HepG2 (cell line): ENCODE results near the gene MRPL18. TPM values are rescaled to one million over a fixed set of nuclear protein-coding genes. Genes with fewer than 3 reads are reported as not detected.

Experiments
- BATF2 ChIP-seq: sonication (generic); formaldehyde crosslinking; IDR thresholded peaks from 2 replicates; pipeline ENCODE4 v1.8.0; 2022; ENCODE audit warnings: mild to moderate bottlenecking, missing genetic modification reagents, moderate library complexity
- KDM1A ChIP-seq: IDR thresholded peaks from 2 replicates; pipeline ENCODE4 v1.6.1; 2016; ENCODE audit warnings: missing compliant biosample characterization
- KDM4B ChIP-seq: sonication (generic); formaldehyde crosslinking; IDR thresholded peaks from 2 replicates; pipeline ENCODE4 v1.4.0; 2020; ENCODE audit warnings: missing genetic modification reagents
- LCORL ChIP-seq, 2 experiments: fragments of 450-650 bp in 1 of 2; sonication (generic) in 1 of 2; formaldehyde crosslinking in 1 of 2; IDR thresholded peaks; 2 replicates each; pipeline versions ENCODE4 v1.5.0 to v1.6.1; 2017 to 2020; ENCODE audit warnings: antibody characterized with exemption in 1 of 2, missing genetic modification reagents in 1 of 2
- RXRB ChIP-seq: IDR thresholded peaks from 2 replicates; pipeline ENCODE4 v1.6.1; 2016; ENCODE audit warnings: borderline replicate concordance, missing genetic modification reagents, missing compliant biosample characterization
- SAFB2 ChIP-seq: sonication (generic); formaldehyde crosslinking; IDR thresholded peaks from 2 replicates; pipeline ENCODE4 v1.5.1; 2020; ENCODE audit warnings: missing genetic modification reagents, low read depth, mild to moderate bottlenecking, borderline replicate concordance
- TFDP2 ChIP-seq: sonication (generic); formaldehyde crosslinking; IDR thresholded peaks from 2 replicates; pipeline ENCODE4 v1.4.0; 2020; ENCODE audit warnings: missing genetic modification reagents
- U2AF1 ChIP-seq: fragments of 200-400 bp; formaldehyde crosslinking; optimal IDR thresholded peaks from 2 replicates; pipeline ENCODE3; 2017; ENCODE audit warnings: mild to moderate bottlenecking, low read depth, low read length
- ZNF354B ChIP-seq: sonication (generic); formaldehyde crosslinking; IDR thresholded peaks from 2 replicates; pipeline ENCODE4 v1.8.0; 2022; ENCODE audit warnings: mild to moderate bottlenecking, missing genetic modification reagents
- ZNF496 ChIP-seq: sonication (generic); formaldehyde crosslinking; IDR thresholded peaks from 2 replicates; pipeline ENCODE4 v1.8.1; 2023; ENCODE audit warnings: mild to moderate bottlenecking, moderate library complexity, missing genetic modification reagents; ENCODE audit not compliant: insufficient replicate concordance
- ZNF878 ChIP-seq: sonication (generic); formaldehyde crosslinking; IDR thresholded peaks from 2 replicates; pipeline ENCODE4 v1.8.1; 2023; ENCODE audit warnings: mild to moderate bottlenecking, missing genetic modification reagents, moderate library complexity
- polyA plus RNA-seq, 8 experiments: library from polyadenylated mRNA; depleted of rRNA in 3 of 8; stranded (reverse) in 7 of 8; unstranded in 1 of 8; fragments of >200 nt; fragmentation: Illumina TruSeq in 4 of 8; extraction: Trizol in 4 of 8; gene quantifications; 2 replicates each; pipeline versions ENCODE4 v1.2.1 to v1.2.3, GENCODE V29; 2011 to 2016; ENCODE audit warnings: low read depth in 4 of 8, missing spikeins in 1 of 8, mixed read lengths in 1 of 8; ENCODE audit not compliant: insufficient read depth in 1 of 8
- total RNA-seq, 5 experiments: library from RNA; depleted of rRNA; stranded (reverse); fragments of >200 nt; fragmentation: Illumina TruSeq; extraction: Trizol; gene quantifications; 2 replicates each; pipeline ENCODE4 v1.2.3, GENCODE V29; 2016; ENCODE audit warnings: low read depth in 1 of 5
- TF ChIP-seq, protein P1 (sequence below): sonication (generic); formaldehyde crosslinking; conservative IDR thresholded peaks from 2 replicates; pipeline ENCODE4 v1.4.0; 2020; ENCODE audit warnings: missing genetic modification reagents

Gene MRPL18
- total and polyA plus RNA-seq, 2 of the 13 experiments (the other 11 are each of a cell fraction or from before 2014, with no cell fraction given), result 85.6 to 176 TPM

GRCh38 chr6:159788753-159789376 lies 1.4 kb upstream of the MRPL18 start (continued):
- no peak for TF ChIP-seq ZNF878 (CRISPR knock-in tag)
- TF ChIP-seq RXRB (CRISPR knock-in tag), result peak; percentile 61
- TF ChIP-seq KDM4B (CRISPR knock-in tag), result no peak
- peak; percentile 3; the same call in 1 of the 2 replicates for TF ChIP-seq SAFB2 (CRISPR knock-in tag)
- TF ChIP-seq, protein P1, sequence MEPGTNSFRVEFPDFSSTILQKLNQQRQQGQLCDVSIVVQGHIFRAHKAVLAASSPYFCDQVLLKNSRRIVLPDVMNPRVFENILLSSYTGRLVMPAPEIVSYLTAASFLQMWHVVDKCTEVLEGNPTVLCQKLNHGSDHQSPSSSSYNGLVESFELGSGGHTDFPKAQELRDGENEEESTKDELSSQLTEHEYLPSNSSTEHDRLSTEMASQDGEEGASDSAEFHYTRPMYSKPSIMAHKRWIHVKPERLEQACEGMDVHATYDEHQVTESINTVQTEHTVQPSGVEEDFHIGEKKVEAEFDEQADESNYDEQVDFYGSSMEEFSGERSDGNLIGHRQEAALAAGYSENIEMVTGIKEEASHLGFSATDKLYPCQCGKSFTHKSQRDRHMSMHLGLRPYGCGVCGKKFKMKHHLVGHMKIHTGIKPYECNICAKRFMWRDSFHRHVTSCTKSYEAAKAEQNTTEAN (CRISPR knock-in tag), result no peak
- no peak for TF ChIP-seq KDM1A
- no peak for TF ChIP-seq TFDP2 (CRISPR knock-in tag)
- TF ChIP-seq ZNF496 (CRISPR knock-in tag), result no peak
- peak; percentile 8 for TF ChIP-seq U2AF1
- TF ChIP-seq LCORL (IDR thresholded peaks at IDR 0.05), result no peak
- no peak for TF ChIP-seq LCORL (CRISPR knock-in tag; IDR thresholded peaks at IDR 0.05)
- TF ChIP-seq ZNF354B (CRISPR knock-in tag), result no peak
- TF ChIP-seq BATF2 (CRISPR knock-in tag), result no peak
